ENCODE results near the gene MEF2C. TPM values are rescaled to one million over a fixed set of nuclear protein-coding genes. Genes with fewer than 3 reads are reported as not detected.
A peak's percentile ranks its signal among the peaks of the same experiment; 100 is the strongest.

Gene MEF2C
- polyA plus RNA-seq, 3 donors, result 32.0 to 89.3 (median 88.3) TPM

GRCh38 chr5:88830567-88830966 is 52.4 kb downstream of the MEF2C start:
- no peak overlapping the region for H2AFZ ChIP-seq (ENCODE audit: insufficient read depth, low read depth, low read length, poor library complexity, severe bottlenecking)
- peaks cover 46% of the 10 kb centered on the region for H3K79me2 ChIP-seq (ENCODE audit: insufficient read depth, low read length)
- H3K4me3 ChIP-seq (replicated peaks in 1 of 3; ENCODE audit: low read depth in 2 of 3, low read length in 3 of 3), result peak overlapping the region in 1 of 3 experiments; percentile 51
- peak overlapping the region; percentile 14 for H3K4me2 ChIP-seq (replicated peaks; ENCODE audit: extremely low read depth, low read length, poor library complexity, severe bottlenecking)
- DNase-seq, result no peak
- no peaks in the 10 kb centered on the region for H3K9me3 ChIP-seq (replicated peaks in 1 of 2; ENCODE audit: control insufficient read depth in 1 of 2, insufficient read depth in 1 of 2, low read length in 2 of 2)
- H3K4me1 Mint-ChIP-seq, result peaks cover 68% of the 10 kb centered on the region
- H3K36me3 ChIP-seq (replicated peaks in 1 of 2; ENCODE audit: control insufficient read depth in 1 of 2, insufficient read depth in 2 of 2, low read length in 2 of 2), result peaks cover 0 to 7% of the 10 kb centered on the region in 2 donors
- no peaks in the 10 kb centered on the region for H4K20me1 ChIP-seq (ENCODE audit: insufficient read depth, low read length)
- H3K36me3 Mint-ChIP-seq, result peaks cover 16 to 20% of the 10 kb centered on the region in 2 donors
- H3K27me3 ChIP-seq (ENCODE audit: control insufficient read depth in 2 of 2, insufficient read depth in 2 of 2, low read length in 2 of 2), result no peaks in the 10 kb centered on the region
- H3K27ac Mint-ChIP-seq, result peak overlapping the region; percentile 10 to 99 (median 92)
- intact Hi-C loops (cut with micrococcal nuclease), result no loop called here
- peak overlapping the region in 1 of 2 donors; percentile 87 for H3K27ac ChIP-seq (ENCODE audit: low read depth in 1 of 2, low read length in 2 of 2)
- H3K9me3 Mint-ChIP-seq, result peaks cover 0 to 3% (median 0%) of the 10 kb centered on the region in 7 donors
- H3K27me3 Mint-ChIP-seq (ENCODE audit: low read depth in 3 of 3), result peaks cover 0 to 1% (median 0%) of the 10 kb centered on the region in 3 donors
- TF ChIP-seq, protein P1, sequence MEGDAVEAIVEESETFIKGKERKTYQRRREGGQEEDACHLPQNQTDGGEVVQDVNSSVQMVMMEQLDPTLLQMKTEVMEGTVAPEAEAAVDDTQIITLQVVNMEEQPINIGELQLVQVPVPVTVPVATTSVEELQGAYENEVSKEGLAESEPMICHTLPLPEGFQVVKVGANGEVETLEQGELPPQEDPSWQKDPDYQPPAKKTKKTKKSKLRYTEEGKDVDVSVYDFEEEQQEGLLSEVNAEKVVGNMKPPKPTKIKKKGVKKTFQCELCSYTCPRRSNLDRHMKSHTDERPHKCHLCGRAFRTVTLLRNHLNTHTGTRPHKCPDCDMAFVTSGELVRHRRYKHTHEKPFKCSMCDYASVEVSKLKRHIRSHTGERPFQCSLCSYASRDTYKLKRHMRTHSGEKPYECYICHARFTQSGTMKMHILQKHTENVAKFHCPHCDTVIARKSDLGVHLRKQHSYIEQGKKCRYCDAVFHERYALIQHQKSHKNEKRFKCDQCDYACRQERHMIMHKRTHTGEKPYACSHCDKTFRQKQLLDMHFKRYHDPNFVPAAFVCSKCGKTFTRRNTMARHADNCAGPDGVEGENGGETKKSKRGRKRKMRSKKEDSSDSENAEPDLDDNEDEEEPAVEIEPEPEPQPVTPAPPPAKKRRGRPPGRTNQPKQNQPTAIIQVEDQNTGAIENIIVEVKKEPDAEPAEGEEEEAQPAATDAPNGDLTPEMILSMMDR (IDR thresholded peaks at IDR 0.05), result no peak
- H3K4me3 Mint-ChIP-seq, result no peak overlapping the region
- peaks cover 60 to 69% of the 10 kb centered on the region in 2 donors for H3K4me1 ChIP-seq (ENCODE audit: control insufficient read depth in 1 of 2, insufficient read depth in 2 of 2, low read length in 2 of 2)
- H3K9ac ChIP-seq (ENCODE audit: insufficient read depth, low read length, poor library complexity, severe bottlenecking), result no peak overlapping the region

DNA sequence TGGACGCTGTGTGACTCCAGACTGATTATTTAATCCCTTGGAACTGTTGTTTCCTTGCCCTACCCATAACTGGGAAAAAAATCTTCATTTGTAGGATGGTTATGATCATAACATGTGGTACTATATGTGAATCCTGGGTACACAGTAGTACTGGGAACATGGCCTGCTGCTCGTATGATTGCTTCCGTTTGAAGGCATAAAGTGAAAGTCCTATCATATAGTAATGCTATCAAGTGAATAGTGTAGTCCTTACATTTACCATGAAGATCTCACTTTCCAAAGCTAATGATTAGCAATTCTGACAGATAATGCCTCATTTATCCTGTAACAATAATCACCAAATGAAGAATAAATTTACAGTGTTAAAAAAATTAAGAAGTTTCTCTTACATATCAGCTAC is 53.2 kb downstream of the MEF2C start:
- H3K27ac Mint-ChIP-seq, result peak overlapping the region; percentile 85 to 99 (median 94)
- H3K4me3 ChIP-seq (replicated peaks in 1 of 3; ENCODE audit: low read depth in 2 of 3, low read length in 3 of 3), result peak overlapping the region in 2 of 3 experiments; percentile 25 to 51
- no peak for DNase-seq
- peaks cover 53% of the 10 kb centered on the region for H3K79me2 ChIP-seq (ENCODE audit: insufficient read depth, low read length)
- H3K9ac ChIP-seq (ENCODE audit: insufficient read depth, low read length, poor library complexity, severe bottlenecking), result no peak overlapping the region
- H2AFZ ChIP-seq (ENCODE audit: insufficient read depth, low read depth, low read length, poor library complexity, severe bottlenecking), result no peak overlapping the region
- no peaks in the 10 kb centered on the region for H3K27me3 ChIP-seq (ENCODE audit: control insufficient read depth in 2 of 2, insufficient read depth in 2 of 2, low read length in 2 of 2)
- peak overlapping the region; percentile 26 to 50 for H3K4me3 Mint-ChIP-seq
- peaks cover 14 to 16% of the 10 kb centered on the region in 2 donors for H3K36me3 Mint-ChIP-seq
- peaks cover 0 to 7% of the 10 kb centered on the region in 2 donors for H3K36me3 ChIP-seq (replicated peaks in 1 of 2; ENCODE audit: control insufficient read depth in 1 of 2, insufficient read depth in 2 of 2, low read length in 2 of 2)
- no peaks in the 10 kb centered on the region for H4K20me1 ChIP-seq (ENCODE audit: insufficient read depth, low read length)
- H3K4me1 Mint-ChIP-seq, result peaks cover 76% of the 10 kb centered on the region
- peaks cover 68 to 77% of the 10 kb centered on the region in 2 donors for H3K4me1 ChIP-seq (ENCODE audit: control insufficient read depth in 1 of 2, insufficient read depth in 2 of 2, low read length in 2 of 2)
- no peaks in the 10 kb centered on the region for H3K9me3 ChIP-seq (replicated peaks in 1 of 2; ENCODE audit: control insufficient read depth in 1 of 2, insufficient read depth in 1 of 2, low read length in 2 of 2)
- no peaks in the 10 kb centered on the region for H3K27me3 Mint-ChIP-seq (ENCODE audit: low read depth in 3 of 3)
- no CpG with 5 or more reads among the region's 3 CpGs for WGBS (ENCODE audit: insufficient coverage)
- TF ChIP-seq, protein P1 (IDR thresholded peaks at IDR 0.05), result no peak
- intact Hi-C loops (cut with micrococcal nuclease), result loop anchor here (5.0 to 10.0 kb wide), 4 partner anchors 42 to 95 kb away; partner anchors contain the start of gene MEF2C (in 2 of the 2)
- H3K4me2 ChIP-seq (replicated peaks; ENCODE audit: extremely low read depth, low read length, poor library complexity, severe bottlenecking), result peak overlapping the region; percentile 56
- H3K27ac ChIP-seq (ENCODE audit: low read depth in 1 of 2, low read length in 2 of 2), result peak overlapping the region in 1 of 2 donors; percentile 87
- H3K9me3 Mint-ChIP-seq, result peaks cover 0 to 3% (median 0%) of the 10 kb centered on the region in 7 donors

Data from CD14-positive monocyte (primary cell).